Activated CD8-positive, alpha-beta T cell treated with anti-CD3 and anti-CD28 coated beads for 36 hours (primary cell): Measurements from ENCODE around the gene PSMD6. TPM values are rescaled to one million over a fixed set of nuclear protein-coding genes. Genes with fewer than 3 reads are reported as not detected.

Source experiments
- ATAC-seq: fragments of 200-7000 bp; cut with Tn5 transposase; one replicate; pipeline ENCODE4 v1.10.0; 2021; ENCODE audit warnings: mild to moderate bottlenecking, moderate library complexity
- CTCF ChIA-PET: fragments of 350-600 bp; sonication (Branson Sonifier 250); formaldehyde crosslinking; loops from one replicate; lab custom pipeline; 2021; ENCODE audit warnings: antibody characterized with exemption; lab: Charles Lee
- POLR2A ChIA-PET: fragments of 350-600 bp; sonication (Branson Sonifier 250); formaldehyde crosslinking; loops from one replicate; lab custom pipeline; 2021; ENCODE audit warnings: antibody characterized with exemption; lab: Charles Lee
- DNase-seq: peaks from one replicate; pipeline ENCODE4 v3.0.0-alpha.2; 2020
- H3K27ac Mint-ChIP-seq: one replicate; pipeline ENCODE4 v1.8.0; 2021; ENCODE audit warnings: mild to moderate bottlenecking, mixed read lengths
- H3K27me3 Mint-ChIP-seq: one replicate; pipeline ENCODE4 v1.8.0; 2021; ENCODE audit warnings: mixed read lengths
- H3K36me3 Mint-ChIP-seq: one replicate; pipeline ENCODE4 v1.8.0; 2021; ENCODE audit warnings: low read depth, mixed read lengths
- H3K4me1 Mint-ChIP-seq: one replicate; pipeline ENCODE4 v1.8.0; 2021; ENCODE audit warnings: low read depth, mixed read lengths
- H3K4me3 Mint-ChIP-seq: one replicate; pipeline ENCODE4 v1.8.0; 2021; ENCODE audit warnings: mild to moderate bottlenecking, moderate library complexity, mixed read lengths
- H3K9me3 Mint-ChIP-seq: one replicate; pipeline ENCODE4 v1.8.0; 2021; ENCODE audit warnings: mixed read lengths
- intact Hi-C: fragments of 100-400 bp; cut with micrococcal nuclease; formaldehyde crosslinking; loops from one replicate; pipeline ENCODE4 v1.10.0; 2022
- total RNA-seq, 2 experiments: library from RNA; stranded (reverse); gene quantifications; one replicate each; pipeline ENCODE4 v1.2.3, GENCODE V29; 2021
- TF ChIP-seq, protein P1 (sequence below): fragments of 200-600 bp; IDR thresholded peaks from one replicate; pipeline ENCODE4 v1.8.0; 2022; ENCODE audit warnings: antibody characterized with exemption, mild to moderate bottlenecking

Gene PSMD6
- total RNA-seq, 2 experiments from 2014 or later, result 110 to 113 TPM

DNA sequence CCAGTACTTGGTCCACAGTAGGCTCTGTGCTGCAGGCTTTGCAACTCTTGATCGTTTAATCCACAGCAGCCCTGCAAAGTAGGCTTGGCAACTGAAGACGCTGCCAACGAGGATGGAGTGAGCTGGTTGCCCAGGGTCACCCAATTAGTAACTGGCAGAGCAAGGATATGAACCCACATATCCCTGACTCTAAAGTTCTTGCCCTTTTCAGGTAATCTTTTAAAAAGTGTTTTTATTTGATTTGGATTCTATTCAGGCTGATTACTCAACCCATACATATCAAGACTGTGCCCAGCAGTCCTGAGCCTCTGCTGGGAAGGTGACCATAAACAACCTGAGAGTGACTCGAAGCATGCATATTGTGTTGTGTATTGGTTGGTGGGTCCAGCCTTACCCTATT is 50.3 kb downstream of the PSMD6 start:
- ATAC-seq (no peak), DNase-seq (no peak)
- CTCF ChIA-PET, result interaction anchor here (1.0 to 32.0 kb wide), 4 partner anchors 12 to 61 kb away, joined by 3 to 595 read pairs (median 13); partner anchors contain the start of gene SCAANT1
- Mint-ChIP-seq H3K27me3 (no peaks in the 10 kb centered on the region), H3K4me3 (no peak overlapping the region), H3K27ac (peak overlapping the region; percentile 91), H3K36me3 (peaks cover 17% of the 10 kb centered on the region), H3K9me3 (no peaks in the 10 kb centered on the region), H3K4me1 (peaks cover 93% of the 10 kb centered on the region)
- TF ChIP-seq, protein P1, sequence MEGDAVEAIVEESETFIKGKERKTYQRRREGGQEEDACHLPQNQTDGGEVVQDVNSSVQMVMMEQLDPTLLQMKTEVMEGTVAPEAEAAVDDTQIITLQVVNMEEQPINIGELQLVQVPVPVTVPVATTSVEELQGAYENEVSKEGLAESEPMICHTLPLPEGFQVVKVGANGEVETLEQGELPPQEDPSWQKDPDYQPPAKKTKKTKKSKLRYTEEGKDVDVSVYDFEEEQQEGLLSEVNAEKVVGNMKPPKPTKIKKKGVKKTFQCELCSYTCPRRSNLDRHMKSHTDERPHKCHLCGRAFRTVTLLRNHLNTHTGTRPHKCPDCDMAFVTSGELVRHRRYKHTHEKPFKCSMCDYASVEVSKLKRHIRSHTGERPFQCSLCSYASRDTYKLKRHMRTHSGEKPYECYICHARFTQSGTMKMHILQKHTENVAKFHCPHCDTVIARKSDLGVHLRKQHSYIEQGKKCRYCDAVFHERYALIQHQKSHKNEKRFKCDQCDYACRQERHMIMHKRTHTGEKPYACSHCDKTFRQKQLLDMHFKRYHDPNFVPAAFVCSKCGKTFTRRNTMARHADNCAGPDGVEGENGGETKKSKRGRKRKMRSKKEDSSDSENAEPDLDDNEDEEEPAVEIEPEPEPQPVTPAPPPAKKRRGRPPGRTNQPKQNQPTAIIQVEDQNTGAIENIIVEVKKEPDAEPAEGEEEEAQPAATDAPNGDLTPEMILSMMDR, result no peak
- intact Hi-C loops, result no loop called here
- POLR2A ChIA-PET, result interaction anchor here (0.8 to 1.0 kb wide), 3 partner anchors 18 to 61 kb away, joined by 3 read pairs; partner anchors contain the start of gene SCAANT1

DNA sequence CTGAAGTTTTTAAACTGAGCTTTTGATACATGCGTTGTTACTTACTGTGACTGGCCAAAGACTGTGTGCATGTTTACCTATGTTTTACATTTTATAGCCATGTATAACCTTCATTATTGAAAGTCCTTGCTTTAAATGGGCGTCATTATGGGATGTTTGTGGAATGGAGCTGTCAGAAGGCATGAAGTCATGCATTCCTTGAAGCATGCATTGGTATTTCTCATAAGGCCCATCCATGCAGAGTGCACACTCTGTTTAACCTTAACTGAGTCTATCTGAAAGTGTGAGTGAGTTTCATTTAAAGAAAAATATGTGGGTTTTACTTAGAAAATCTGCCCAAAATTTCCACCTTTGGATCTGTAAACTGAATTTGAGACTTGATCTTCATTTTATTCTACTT is 51.1 kb downstream of the PSMD6 start:
- ATAC-seq, result peak; percentile 49
- H3K4me1 Mint-ChIP-seq, result peaks cover 92% of the 10 kb centered on the region
- no peak for DNase-seq
- H3K27me3 Mint-ChIP-seq, result no peaks in the 10 kb centered on the region
- intact Hi-C loops, result no loop called here
- TF ChIP-seq, protein P1, result no peak
- no peaks in the 10 kb centered on the region for H3K9me3 Mint-ChIP-seq
- POLR2A ChIA-PET, result interaction anchor here (0.5 to 1.1 kb wide), 5 partner anchors 9 to 60 kb away, joined by 3 to 4 read pairs (median 4); partner anchors contain the start of gene SCAANT1
- peak overlapping the region; percentile 91 for H3K27ac Mint-ChIP-seq
- CTCF ChIA-PET, result interaction anchor here (1.0 to 32.0 kb wide), 4 partner anchors 11 to 60 kb away, joined by 3 to 595 read pairs (median 13); partner anchors contain the start of gene SCAANT1
- H3K4me3 Mint-ChIP-seq, result peak overlapping the region; percentile 52
- peaks cover 17% of the 10 kb centered on the region for H3K36me3 Mint-ChIP-seq

DNA sequence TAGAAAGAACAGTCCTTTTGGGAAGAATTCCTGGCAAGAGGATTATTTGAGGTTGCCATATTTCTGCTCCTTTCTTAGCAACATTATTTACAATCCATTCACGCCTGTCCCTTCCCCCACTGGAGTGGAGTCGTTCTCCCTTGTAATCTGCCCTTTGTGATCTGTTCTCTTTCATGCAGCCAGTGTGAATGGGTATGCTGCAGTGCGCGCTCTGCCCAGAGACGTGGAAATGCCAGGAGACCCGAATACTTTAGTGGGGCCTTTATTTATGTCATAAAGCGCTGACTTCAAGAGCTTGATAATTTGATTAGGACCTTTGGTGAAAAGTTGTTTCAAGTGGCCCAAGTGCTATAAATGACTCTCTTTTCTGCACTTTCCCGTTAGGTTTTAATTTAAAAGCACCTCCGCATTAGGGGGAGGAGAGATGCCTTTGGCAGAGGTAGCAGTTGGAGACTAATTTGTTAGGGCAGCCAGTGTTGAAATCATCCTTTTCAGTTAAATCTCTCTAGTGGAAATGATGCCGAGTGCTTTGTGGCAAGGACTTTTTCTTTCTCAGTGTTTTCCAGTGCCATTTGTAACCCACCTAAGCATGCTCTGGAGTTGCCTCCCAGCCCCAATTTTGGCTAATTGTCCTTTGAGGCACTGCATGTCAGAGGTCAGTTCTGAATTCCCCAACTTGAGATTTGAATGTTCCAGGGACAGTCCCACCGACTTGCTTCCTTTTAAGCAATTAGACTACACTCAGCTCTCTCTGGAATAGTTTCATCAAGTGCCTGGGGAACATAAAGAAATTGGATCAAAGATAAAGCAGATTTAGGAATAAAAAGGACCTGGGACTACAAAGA is 52.4 kb downstream of the PSMD6 start:
- intact Hi-C loops, result no loop called here

DNA sequence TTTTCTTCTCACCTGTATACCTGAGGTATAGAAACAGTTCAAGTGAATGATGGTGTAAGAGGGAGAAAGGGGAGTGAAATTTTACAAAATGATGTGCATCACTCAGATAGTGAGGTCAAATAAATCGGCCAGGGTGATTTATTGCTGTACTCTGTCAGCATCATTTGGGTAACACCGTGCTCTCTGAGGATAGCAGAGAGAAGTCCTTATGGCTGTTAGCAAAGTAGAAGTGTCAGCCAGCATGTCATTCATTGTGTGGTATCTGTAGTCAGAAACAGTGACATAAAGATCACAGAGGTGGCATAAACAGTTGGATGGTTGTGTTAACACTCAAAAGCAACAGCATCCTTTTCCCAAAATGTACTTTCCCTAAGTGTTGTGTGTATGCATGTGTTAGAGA is 53.4 kb downstream of the PSMD6 start:
- CTCF ChIA-PET, result interaction anchor here (0.8 to 32.0 kb wide), 3 partner anchors 18 to 54 kb away, joined by 3 to 595 read pairs (median 6); no protein-coding TSS in a partner anchor
- peak overlapping the region; percentile 71 for H3K4me3 Mint-ChIP-seq
- POLR2A ChIA-PET, result interaction anchor here (5.5 kb wide), 1 partner anchor 9 kb away, joined by 43 read pairs; no protein-coding TSS in a partner anchor

More for the DNA sequence above, 52.4 kb downstream of the PSMD6 start:
- no peaks in the 10 kb centered on the region for H3K27me3 Mint-ChIP-seq
- peaks cover 90% of the 10 kb centered on the region for H3K4me1 Mint-ChIP-seq
- POLR2A ChIA-PET, result no interaction called here
- ATAC-seq, result no peak
- H3K27ac Mint-ChIP-seq, result peak overlapping the region; percentile 88
- CTCF ChIA-PET, result interaction anchor here (0.8 to 32.0 kb wide), 3 partner anchors 10 to 51 kb away, joined by 3 to 595 read pairs (median 20); no protein-coding TSS in a partner anchor
- no peak for DNase-seq
- TF ChIP-seq, protein P1, result no peak
- peak overlapping the region; percentile 54 for H3K4me3 Mint-ChIP-seq
- no peaks in the 10 kb centered on the region for H3K9me3 Mint-ChIP-seq
- H3K36me3 Mint-ChIP-seq, result peaks cover 13% of the 10 kb centered on the region

More for the DNA sequence above, 53.4 kb downstream of the PSMD6 start:
- Mint-ChIP-seq H3K36me3 (peaks cover 13% of the 10 kb centered on the region), H3K27me3 (no peaks in the 10 kb centered on the region), H3K4me1 (peaks cover 90% of the 10 kb centered on the region), H3K9me3 (no peaks in the 10 kb centered on the region), H3K27ac (peak overlapping the region; percentile 88)
- ATAC-seq (peak; percentile 21), DNase-seq (no peak)
- TF ChIP-seq, protein P1, result no peak
- intact Hi-C loops, result loop anchor here (10.0 kb wide), 1 partner anchor 55 kb away; the partner anchor contains the start of gene SCAANT1
